K562 (cell line): ENCODE measurements around the gene CADM2.

Experiments used
- BCLAF1 ChIP-seq, 2 experiments: fragments of 450-650 bp in 1 of 2; IDR thresholded peaks; 2 replicates each; pipeline ENCODE4 v1.6.1; 2011 to 2017; ENCODE audit warnings: low read depth in 2 of 2, antibody characterized with exemption in 1 of 2, borderline replicate concordance in 1 of 2, low read length in 1 of 2, mild to moderate bottlenecking in 1 of 2, mixed read lengths in 1 of 2; ENCODE audit not compliant: control insufficient read depth in 1 of 2
- CHD7 ChIP-seq: fragments of 200-600 bp; sonication (generic); IDR thresholded peaks from one replicate; pipeline ENCODE4 v1.6.1; 2012; ENCODE audit warnings: mild to moderate bottlenecking, low read depth, low read length, inconsistent platforms
- MAX ChIP-seq: sonication (generic); formaldehyde crosslinking; IDR thresholded peaks from 2 replicates; pipeline ENCODE4 v1.9.0; 2022; ENCODE audit warnings: mild to moderate bottlenecking, missing genetic modification reagents
- POLR2A ChIP-seq: fragments of 450-650 bp; conservative IDR thresholded peaks from 2 replicates; pipeline ENCODE4 v1.6.1; 2016

GRCh38 chr3:85867072-85867471 is 908.3 kb downstream of the CADM2 start:
- TF ChIP-seq BCLAF1 (IDR thresholded peaks at IDR 0.05; ENCODE audit: borderline replicate concordance in 1 of 2, control insufficient read depth in 1 of 2, low read depth in 2 of 2, low read length in 1 of 2) (no peak), CHD7 (no peak), MAX (CRISPR knock-in tag) (no peak), POLR2A (no peak)
